Subcutaneous adipose tissue (tissue), 4 donors: ENCODE data around the gene RHEBL1. TPM values are rescaled to one million over a fixed set of nuclear protein-coding genes. Genes with fewer than 3 reads are reported as not detected.

Experiments used
- total RNA-seq, 4 donors: library from RNA; depleted of rRNA; stranded (reverse); fragments of >200 nt; gene quantifications; one replicate each; pipeline ENCODE4 v1.1.0, GENCODE V29; 2016
- TF ChIP-seq, protein P1 (sequence below): fragments of 450-650 bp; IDR thresholded peaks from one replicate; pipeline ENCODE4 v1.5.1; 2016; ENCODE audit warnings: low read depth, mild to moderate bottlenecking, control low read depth, antibody characterized with exemption, moderate library complexity

Gene RHEBL1
- total RNA-seq, 4 donors from 2014 or later, result 0.51 to 0.88 (median 0.61) TPM

DNA sequence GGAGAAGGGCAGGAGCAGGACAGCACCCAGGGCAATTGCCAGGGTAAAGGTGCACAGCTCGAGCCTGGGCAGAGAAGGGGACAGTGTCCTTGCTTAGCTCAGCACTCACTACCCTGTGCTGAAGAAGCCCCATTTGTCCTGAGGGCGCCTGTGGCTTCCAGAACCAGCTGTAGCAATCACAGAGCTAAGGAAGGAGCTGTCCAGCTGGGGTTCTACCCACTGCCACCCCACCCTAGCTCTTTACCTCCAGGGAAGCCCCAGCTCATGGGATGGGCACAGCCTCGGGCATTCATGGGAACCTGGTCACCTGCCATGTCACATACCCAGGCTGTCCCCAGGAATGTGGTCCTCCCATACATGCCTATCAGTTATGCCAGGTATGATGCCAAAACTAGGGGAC, 35.0 kb upstream of the RHEBL1 start:
- TF ChIP-seq, protein P1, sequence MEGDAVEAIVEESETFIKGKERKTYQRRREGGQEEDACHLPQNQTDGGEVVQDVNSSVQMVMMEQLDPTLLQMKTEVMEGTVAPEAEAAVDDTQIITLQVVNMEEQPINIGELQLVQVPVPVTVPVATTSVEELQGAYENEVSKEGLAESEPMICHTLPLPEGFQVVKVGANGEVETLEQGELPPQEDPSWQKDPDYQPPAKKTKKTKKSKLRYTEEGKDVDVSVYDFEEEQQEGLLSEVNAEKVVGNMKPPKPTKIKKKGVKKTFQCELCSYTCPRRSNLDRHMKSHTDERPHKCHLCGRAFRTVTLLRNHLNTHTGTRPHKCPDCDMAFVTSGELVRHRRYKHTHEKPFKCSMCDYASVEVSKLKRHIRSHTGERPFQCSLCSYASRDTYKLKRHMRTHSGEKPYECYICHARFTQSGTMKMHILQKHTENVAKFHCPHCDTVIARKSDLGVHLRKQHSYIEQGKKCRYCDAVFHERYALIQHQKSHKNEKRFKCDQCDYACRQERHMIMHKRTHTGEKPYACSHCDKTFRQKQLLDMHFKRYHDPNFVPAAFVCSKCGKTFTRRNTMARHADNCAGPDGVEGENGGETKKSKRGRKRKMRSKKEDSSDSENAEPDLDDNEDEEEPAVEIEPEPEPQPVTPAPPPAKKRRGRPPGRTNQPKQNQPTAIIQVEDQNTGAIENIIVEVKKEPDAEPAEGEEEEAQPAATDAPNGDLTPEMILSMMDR, result no peak

DNA sequence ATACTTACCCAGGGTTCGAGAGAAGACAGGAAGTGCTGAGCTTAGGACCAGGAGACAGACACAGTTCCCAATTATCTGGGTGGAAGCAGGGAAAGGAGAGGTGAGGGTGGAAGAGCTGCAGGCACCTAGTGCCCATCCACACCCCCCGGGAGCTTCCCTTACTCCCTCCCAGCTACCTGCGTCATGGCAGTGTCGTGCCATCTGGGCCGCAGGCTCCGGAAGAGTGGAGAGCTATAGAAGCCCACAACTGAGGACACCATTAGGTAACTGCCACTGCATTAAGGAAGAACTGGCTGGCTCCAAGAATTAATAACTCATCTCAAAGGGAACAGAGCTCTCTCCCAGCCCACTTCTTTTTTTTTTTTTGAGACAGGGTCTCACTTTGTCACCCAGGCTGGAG, 30.6 kb upstream of the RHEBL1 start:
- TF ChIP-seq, protein P1, result no peak

DNA sequence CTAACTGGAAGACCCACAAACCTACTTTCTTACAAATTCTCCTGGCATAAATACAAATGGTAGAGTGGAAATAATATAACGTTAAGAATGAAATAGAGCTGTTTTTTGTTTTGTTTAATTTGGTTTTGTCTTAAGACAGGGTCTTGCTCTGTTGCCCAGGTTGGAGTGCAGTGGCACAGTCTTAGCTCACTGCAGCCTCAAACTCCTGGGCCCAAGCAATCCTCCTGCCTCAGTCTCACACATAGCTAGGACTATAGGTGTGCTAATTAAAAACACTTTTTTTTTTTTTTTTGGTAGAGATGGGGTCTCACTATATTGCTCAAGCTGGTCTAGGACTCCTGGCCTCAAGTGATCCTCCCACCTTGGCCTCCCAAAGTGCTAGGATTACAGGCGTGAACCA, 28.9 kb upstream of the RHEBL1 start:
- TF ChIP-seq, protein P1, result no peak

DNA sequence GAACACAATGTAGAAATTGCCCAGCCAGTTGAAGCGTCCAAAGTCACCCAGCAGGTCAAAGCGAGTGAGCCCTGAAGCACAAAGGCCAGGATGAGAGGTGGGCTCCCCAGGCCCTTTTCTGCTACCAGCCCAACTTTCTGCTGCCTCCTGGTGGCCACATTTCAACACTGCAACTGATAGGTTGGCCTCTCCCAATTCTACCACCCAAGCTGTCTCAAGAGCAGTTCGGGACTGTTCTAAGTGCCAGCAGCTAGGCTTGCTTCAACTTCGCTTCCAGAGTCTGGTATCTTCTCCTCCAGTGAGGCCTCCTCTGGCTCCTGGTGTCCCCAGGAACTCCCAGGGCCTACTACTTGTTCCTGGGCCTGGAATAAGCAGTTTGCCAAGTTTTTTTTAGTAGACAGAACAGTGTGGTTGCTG, 28.3 kb upstream of the RHEBL1 start:
- TF ChIP-seq, protein P1, result no peak

DNA sequence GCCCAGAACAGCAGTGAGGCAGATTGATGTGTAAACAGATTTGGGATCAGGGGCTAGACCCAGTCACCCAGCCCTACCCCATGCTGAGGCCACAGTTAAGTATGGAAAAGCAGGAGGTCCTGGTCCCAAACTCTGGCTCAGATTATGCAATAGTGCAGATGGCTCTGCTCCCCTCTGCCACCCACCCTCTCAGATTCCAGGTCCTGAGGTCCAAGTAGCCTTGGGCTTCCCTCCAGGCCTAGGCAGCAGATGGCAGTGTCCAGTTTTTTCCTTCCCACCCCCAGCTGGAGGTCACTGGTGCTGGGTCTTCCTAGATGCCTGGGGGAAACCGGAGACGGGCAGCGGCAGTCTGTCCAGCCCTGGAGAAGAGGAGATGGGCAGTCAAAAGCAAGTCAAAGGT, 27.6 kb upstream of the RHEBL1 start:
- TF ChIP-seq, protein P1, result no peak

DNA sequence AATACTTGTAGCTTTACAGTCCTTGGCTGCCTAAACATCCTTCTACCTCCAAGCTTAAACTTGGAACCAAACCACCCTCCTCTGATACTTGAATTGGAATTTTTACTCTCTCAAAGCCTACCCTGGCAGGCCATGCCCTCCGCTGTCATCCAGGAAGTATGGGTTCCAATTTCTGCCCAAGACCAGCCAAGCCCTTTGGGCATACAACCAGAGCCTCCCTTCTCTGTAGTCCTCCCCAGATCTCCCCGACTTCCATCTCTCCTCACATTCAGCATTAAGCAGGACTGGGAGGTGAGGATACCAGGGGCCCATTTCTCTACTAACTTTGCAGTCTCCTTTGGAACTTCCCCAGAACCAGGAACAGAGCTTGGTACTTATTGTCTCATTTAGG, 25.2 kb upstream of the RHEBL1 start:
- TF ChIP-seq, protein P1, result no peak

DNA sequence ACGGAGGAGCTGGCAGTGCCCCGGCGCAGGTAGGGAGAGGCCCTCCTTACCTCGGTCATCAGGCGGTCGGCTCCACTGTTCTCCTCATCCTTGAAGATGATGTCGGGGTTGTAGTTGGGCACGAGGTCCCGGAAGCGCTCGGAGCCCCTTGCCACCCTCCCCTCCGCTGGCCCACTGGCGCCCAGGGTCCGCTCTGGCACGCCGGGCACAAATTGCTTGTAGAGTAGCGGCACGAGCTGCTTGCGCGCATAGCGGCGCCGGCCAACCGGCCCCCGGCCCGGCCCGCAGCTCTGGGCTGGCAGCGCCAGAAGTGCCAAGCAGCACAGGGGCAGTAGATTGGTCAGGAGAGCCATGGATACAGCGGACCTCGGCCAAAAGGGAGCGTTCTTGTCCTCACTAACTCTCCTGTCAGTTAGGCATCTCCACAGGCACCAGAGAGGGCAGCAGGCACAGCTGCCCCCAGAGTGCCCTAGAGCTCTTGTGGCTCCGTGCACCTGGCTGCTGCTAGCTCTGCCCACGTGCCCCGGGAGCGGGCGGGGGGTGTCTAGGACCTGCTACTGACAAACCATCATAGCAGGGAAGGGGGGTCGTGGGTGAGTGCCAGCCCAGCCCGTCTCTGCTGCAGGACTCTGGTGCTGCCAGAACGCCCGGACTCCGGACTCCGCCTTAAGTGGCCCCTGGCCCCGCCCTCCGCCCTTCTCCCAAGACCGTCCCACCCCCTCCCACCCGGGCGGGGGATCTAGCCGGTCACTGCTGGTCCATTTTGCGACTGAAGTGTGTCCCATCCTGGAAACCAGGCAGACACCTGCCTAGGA, 24.6 kb upstream of the RHEBL1 start, which contains the start of gene DHH:
TSS of gene DHH (minus strand) at position 642 of the 815 bp plus-strand sequence. CDS start at position 353, 289 bp downstream.
- TF ChIP-seq, protein P1, result no peak
